ENCODE results near the gene TRIM71.

The TRIM71 gene

GRCh38 chr3:32873531-32874130 lies 55.8 kb downstream of the TRIM71 start:
- DNase-seq (ENCODE audit: low read depth) = no peak
- TF ChIP-seq CTCF (conservative IDR thresholded peaks at IDR 0.05; ENCODE audit: low read depth, low read length) = peak; percentile 11
- no peak overlapping the region for H3K4me3 ChIP-seq (ENCODE audit: low read length)

GRCh38 chr3:32876920-32877319 lies 59.1 kb downstream of the TRIM71 start:
- no peak for DNase-seq (ENCODE audit: low read depth)
- no peak for TF ChIP-seq CTCF (conservative IDR thresholded peaks at IDR 0.05; ENCODE audit: low read depth, low read length)
- H3K4me3 ChIP-seq (ENCODE audit: low read length) = no peak overlapping the region

- no peak for DNase-seq (ENCODE audit: low read depth)
- no peak for TF ChIP-seq CTCF (conservative IDR thresholded peaks at IDR 0.05; ENCODE audit: low read depth, low read length)
- no peak overlapping the region for H3K4me3 ChIP-seq (ENCODE audit: low read length)
Measured at GRCh38 chr3:32877598-32877997, 59.8 kb downstream of the TRIM71 start.

- no peak for DNase-seq (ENCODE audit: low read depth)
- TF ChIP-seq CTCF (conservative IDR thresholded peaks at IDR 0.05; ENCODE audit: low read depth, low read length) = no peak
- H3K4me3 ChIP-seq (ENCODE audit: low read length) = no peak overlapping the region
Measured at GRCh38 chr3:32880225-32880624, 62.4 kb downstream of the TRIM71 start.

- no peak for TF ChIP-seq CTCF (conservative IDR thresholded peaks at IDR 0.05; ENCODE audit: low read depth, low read length)
- no peak overlapping the region for H3K4me3 ChIP-seq (ENCODE audit: low read length)
- DNase-seq (ENCODE audit: low read depth) = no peak
Measured at GRCh38 chr3:32881624-32882023, 63.8 kb downstream of the TRIM71 start.

- TF ChIP-seq CTCF (conservative IDR thresholded peaks at IDR 0.05; ENCODE audit: low read depth, low read length) = no peak
- DNase-seq (ENCODE audit: low read depth) = no peak
- no peak overlapping the region for H3K4me3 ChIP-seq (ENCODE audit: low read length)
Measured at GRCh38 chr3:32882189-32882588, 64.4 kb downstream of the TRIM71 start.

GRCh38 chr3:32882603-32883025 lies 64.8 kb downstream of the TRIM71 start:
- H3K4me3 ChIP-seq (ENCODE audit: low read length) = no peak overlapping the region
- DNase-seq (ENCODE audit: low read depth) = no peak
- TF ChIP-seq CTCF (conservative IDR thresholded peaks at IDR 0.05; ENCODE audit: low read depth, low read length) = no peak
